Tibial nerve (tissue), 4 donors: ENCODE results near the gene FASLG. TPM values are rescaled to one million over a fixed set of nuclear protein-coding genes. Genes with fewer than 3 reads are reported as not detected.

Source experiments
- DNase-seq, 2 donors: peaks; one replicate each; pipeline ENCODE4 v3.0.0-alpha.2; 2019; ENCODE audit warnings: low spot score in 2 of 2
- H3K27ac ChIP-seq, 4 donors: fragments of 200-600 bp; sonication (generic) in 3 of 4; one replicate each; pipeline ENCODE4 v1.5.1; 2017 to 2019; ENCODE audit warnings: mild to moderate bottlenecking in 1 of 4
- H3K27me3 ChIP-seq, 2 donors: fragments of 200-600 bp; sonication (generic) in 1 of 2; one replicate each; pipeline versions ENCODE4 v1.5.1 to v1.6.0; 2017 to 2019
- H3K36me3 ChIP-seq, 3 donors: fragments of 200-600 bp; sonication (generic); one replicate each; pipeline ENCODE4 v1.5.1; 2018 to 2019
- H3K4me1 ChIP-seq, 4 donors: fragments of 200-600 bp; sonication (generic) in 3 of 4; one replicate each; pipeline ENCODE4 v1.5.1; 2017 to 2019
- H3K4me3 ChIP-seq, 4 donors: fragments of 200-600 bp; sonication (generic) in 3 of 4; one replicate each; pipeline ENCODE4 v1.5.1; 2017 to 2019; ENCODE audit warnings: mild to moderate bottlenecking in 1 of 4, moderate library complexity in 1 of 4
- H3K9me3 ChIP-seq, 4 donors: fragments of 200-600 bp; sonication (generic) in 3 of 4; one replicate each; pipeline ENCODE4 v1.5.1; 2017 to 2019
- EP300 ChIP-seq, 2 donors: sonication (generic); formaldehyde crosslinking; IDR thresholded peaks; one replicate each; pipeline ENCODE4 v1.6.1; 2017; ENCODE audit warnings: antibody characterized with exemption in 2 of 2, mild to moderate bottlenecking in 1 of 2
- POLR2A ChIP-seq, 2 donors: fragments of 450-650 bp; IDR thresholded peaks; one replicate each; pipeline ENCODE4 v1.6.1; 2017; ENCODE audit warnings: antibody characterized with exemption in 2 of 2, mild to moderate bottlenecking in 2 of 2, moderate library complexity in 2 of 2
- WGBS, 2 donors: methylation state at CpG; one replicate each; pipeline ENCODE4 v1.1.5; 2018; 5-methylcytosine and 5-hydroxymethylcytosine counted together
- total RNA-seq, 4 donors: library from RNA; depleted of rRNA; stranded (reverse); fragments of >200 nt; gene quantifications; one replicate each; pipeline ENCODE4 v1.1.0, GENCODE V29; 2016
- TF ChIP-seq, protein P1 (sequence below), 5 experiments: fragments of 200-600 bp in 3 of 5; fragments of 450-650 bp in 2 of 5; sonication (generic) in 3 of 5; IDR thresholded peaks; one replicate each; pipeline ENCODE4 v1.5.1; 2016 to 2019; ENCODE audit warnings: antibody characterized with exemption in 5 of 5, mild to moderate bottlenecking in 3 of 5, moderate library complexity in 2 of 5

FASLG gene, protein sequence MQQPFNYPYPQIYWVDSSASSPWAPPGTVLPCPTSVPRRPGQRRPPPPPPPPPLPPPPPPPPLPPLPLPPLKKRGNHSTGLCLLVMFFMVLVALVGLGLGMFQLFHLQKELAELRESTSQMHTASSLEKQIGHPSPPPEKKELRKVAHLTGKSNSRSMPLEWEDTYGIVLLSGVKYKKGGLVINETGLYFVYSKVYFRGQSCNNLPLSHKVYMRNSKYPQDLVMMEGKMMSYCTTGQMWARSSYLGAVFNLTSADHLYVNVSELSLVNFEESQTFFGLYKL
- total RNA-seq = not detected

DNA sequence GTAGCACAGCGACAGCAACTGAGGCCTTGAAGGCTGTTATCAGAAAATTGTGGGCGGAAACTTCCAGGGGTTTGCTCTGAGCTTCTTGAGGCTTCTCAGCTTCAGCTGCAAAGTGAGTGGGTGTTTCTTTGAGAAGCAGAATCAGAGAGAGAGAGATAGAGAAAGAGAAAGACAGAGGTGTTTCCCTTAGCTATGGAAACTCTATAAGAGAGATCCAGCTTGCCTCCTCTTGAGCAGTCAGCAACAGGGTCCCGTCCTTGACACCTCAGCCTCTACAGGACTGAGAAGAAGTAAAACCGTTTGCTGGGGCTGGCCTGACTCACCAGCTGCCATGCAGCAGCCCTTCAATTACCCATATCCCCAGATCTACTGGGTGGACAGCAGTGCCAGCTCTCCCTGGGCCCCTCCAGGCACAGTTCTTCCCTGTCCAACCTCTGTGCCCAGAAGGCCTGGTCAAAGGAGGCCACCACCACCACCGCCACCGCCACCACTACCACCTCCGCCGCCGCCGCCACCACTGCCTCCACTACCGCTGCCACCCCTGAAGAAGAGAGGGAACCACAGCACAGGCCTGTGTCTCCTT lies at the start of gene FASLG:
FASLG (plus strand) TSS at position 233 of the 583 bp plus-strand sequence; CDS start at position 332, 99 bp downstream.
- Histone ChIP-seq H3K9me3 (no peaks in the 10 kb centered on the region), H3K4me3 (no peak within 1 kb of the TSS), H3K36me3 (no peaks in the 10 kb centered on the region), H3K27ac (peak within 1 kb of the TSS in 1 of 4 donors; percentile 3), H3K27me3 (no peaks in the 10 kb centered on the region), H3K4me1 (no peaks in the 10 kb centered on the region)
- TF ChIP-seq, protein P1, sequence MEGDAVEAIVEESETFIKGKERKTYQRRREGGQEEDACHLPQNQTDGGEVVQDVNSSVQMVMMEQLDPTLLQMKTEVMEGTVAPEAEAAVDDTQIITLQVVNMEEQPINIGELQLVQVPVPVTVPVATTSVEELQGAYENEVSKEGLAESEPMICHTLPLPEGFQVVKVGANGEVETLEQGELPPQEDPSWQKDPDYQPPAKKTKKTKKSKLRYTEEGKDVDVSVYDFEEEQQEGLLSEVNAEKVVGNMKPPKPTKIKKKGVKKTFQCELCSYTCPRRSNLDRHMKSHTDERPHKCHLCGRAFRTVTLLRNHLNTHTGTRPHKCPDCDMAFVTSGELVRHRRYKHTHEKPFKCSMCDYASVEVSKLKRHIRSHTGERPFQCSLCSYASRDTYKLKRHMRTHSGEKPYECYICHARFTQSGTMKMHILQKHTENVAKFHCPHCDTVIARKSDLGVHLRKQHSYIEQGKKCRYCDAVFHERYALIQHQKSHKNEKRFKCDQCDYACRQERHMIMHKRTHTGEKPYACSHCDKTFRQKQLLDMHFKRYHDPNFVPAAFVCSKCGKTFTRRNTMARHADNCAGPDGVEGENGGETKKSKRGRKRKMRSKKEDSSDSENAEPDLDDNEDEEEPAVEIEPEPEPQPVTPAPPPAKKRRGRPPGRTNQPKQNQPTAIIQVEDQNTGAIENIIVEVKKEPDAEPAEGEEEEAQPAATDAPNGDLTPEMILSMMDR (IDR thresholded peaks at IDR 0.05) = no peak
- TF ChIP-seq POLR2A (IDR thresholded peaks at IDR 0.05) (no peak), EP300 (IDR thresholded peaks at IDR 0.05) (no peak)
- no peak for DNase-seq
- WGBS, 2 donors = 87 to 90% methylated on average over 11 of the region's 11 CpGs

DNA sequence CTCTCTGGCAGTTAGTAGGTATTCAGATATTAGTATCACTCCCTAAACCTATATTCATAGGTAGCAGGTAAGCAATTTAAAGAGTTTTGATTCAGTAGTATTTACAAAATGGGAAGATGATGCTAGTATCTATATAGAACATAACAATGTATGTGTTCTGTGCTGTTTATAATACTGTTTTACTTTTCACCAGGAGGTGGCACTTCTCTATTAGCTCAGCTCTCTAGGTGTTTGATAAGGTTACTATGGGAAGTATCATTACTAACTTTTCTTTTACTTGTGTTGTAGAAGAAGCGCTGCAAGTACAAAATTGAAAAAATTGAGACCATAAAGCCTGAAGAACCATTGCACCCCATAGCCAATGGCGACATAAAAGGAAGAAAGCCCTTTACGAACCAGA lies 49.4 kb upstream of the FASLG start:
- WGBS, 2 donors = 97 to 98% methylated on average over 3 of the region's 3 CpGs
- Histone ChIP-seq H3K27me3 (no peaks in the 10 kb centered on the region), H3K4me1 (peaks cover 0 to 3% (median 0%) of the 10 kb centered on the region in 4 donors), H3K9me3 (no peaks in the 10 kb centered on the region), H3K27ac (no peak overlapping the region), H3K36me3 (peaks cover 0 to 35% (median 0%) of the 10 kb centered on the region in 3 donors), H3K4me3 (no peak overlapping the region)
- no peak for TF ChIP-seq EP300 (IDR thresholded peaks at IDR 0.05)
- no peak for TF ChIP-seq POLR2A (IDR thresholded peaks at IDR 0.05)
- DNase-seq = no peak

DNA sequence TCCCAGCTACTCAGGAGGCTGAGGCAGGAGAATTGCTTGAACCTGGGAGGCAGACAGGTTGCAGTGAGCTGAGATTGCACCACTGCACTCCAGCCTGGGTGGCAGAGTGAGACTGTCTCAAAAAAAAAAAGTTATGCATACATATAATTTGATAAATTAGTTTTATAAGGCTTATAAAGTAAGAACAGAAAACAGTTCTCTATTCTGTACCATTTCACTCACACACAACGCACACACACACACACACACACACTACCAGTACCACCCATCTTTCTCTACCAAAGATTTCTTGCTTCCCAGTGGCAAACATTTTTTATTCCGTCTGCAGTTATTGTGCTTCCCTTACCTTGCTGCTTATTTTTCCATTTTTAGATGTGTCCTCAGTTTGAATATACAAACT lies 46.4 kb upstream of the FASLG start:
- TF ChIP-seq, protein P1 (IDR thresholded peaks at IDR 0.05) = no peak
- no peak for TF ChIP-seq POLR2A (IDR thresholded peaks at IDR 0.05)
- TF ChIP-seq EP300 (IDR thresholded peaks at IDR 0.05) = no peak
- DNase-seq = no peak
- Histone ChIP-seq H3K4me1 (no peaks in the 10 kb centered on the region), H3K27me3 (no peaks in the 10 kb centered on the region), H3K9me3 (no peaks in the 10 kb centered on the region), H3K27ac (no peak overlapping the region), H3K36me3 (peaks cover 0 to 25% (median 0%) of the 10 kb centered on the region in 3 donors), H3K4me3 (no peak overlapping the region)
- WGBS, 2 donors = 66 to 94% methylated on average over 2 of the region's 2 CpGs

DNA sequence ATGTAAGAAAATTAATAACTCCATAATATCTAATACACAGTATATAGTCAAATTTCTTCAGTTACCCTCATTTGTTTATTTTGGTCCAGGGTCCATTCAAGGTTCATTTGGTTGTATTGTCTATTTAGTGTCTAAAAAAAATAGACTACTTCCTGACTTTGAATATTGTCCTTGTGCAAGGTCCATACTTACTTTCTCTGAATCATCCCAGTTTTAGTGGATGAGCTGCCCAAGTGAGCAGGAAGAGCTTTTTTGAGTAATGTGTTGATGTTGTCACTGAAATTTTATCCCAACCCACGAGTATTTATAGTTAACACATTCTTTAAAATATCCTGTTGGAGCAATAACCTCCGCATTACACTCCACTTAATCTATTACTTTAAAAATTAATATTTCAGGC lies 45.6 kb upstream of the FASLG start:
- WGBS, 2 donors = 93 to 94% methylated on average over 2 of the region's 2 CpGs
- peaks cover 0 to 25% (median 0%) of the 10 kb centered on the region in 3 donors for H3K36me3 ChIP-seq
- DNase-seq = no peak
- H3K9me3 ChIP-seq = no peaks in the 10 kb centered on the region
- no peaks in the 10 kb centered on the region for H3K4me1 ChIP-seq
- H3K27ac ChIP-seq = no peak overlapping the region
- TF ChIP-seq POLR2A (IDR thresholded peaks at IDR 0.05) = no peak
- TF ChIP-seq EP300 (IDR thresholded peaks at IDR 0.05) = no peak
- TF ChIP-seq, protein P1 (IDR thresholded peaks at IDR 0.05) = no peak
- H3K27me3 ChIP-seq = no peaks in the 10 kb centered on the region
- H3K4me3 ChIP-seq = no peak overlapping the region

DNA sequence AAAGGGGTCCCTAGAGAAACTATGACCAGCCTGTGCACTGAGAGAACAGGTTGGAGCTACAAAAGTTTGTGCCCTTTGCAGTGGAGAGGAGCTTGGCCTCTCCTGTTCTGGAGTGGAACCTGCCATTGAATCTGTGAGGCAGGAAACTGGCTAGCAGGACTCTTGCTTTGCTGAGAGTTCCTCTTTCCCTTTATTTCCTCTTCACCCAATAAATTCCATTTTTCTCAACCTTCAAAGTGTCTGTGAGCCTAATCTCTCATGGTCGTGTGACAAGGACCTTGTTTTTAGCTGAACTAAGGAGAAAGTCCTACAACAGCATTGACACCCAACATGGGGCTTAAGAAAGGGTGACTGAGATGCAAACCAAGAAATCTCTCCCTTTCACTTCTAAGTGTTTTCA lies 42.7 kb upstream of the FASLG start:
- no peak for DNase-seq
- Histone ChIP-seq H3K36me3 (peaks cover 0 to 5% (median 0%) of the 10 kb centered on the region in 3 donors), H3K9me3 (peaks cover 0 to 25% (median 0%) of the 10 kb centered on the region in 4 donors), H3K27ac (no peak overlapping the region), H3K4me1 (no peaks in the 10 kb centered on the region), H3K27me3 (no peaks in the 10 kb centered on the region), H3K4me3 (no peak overlapping the region)
- TF ChIP-seq, protein P1 (IDR thresholded peaks at IDR 0.05) = no peak
- TF ChIP-seq EP300 (IDR thresholded peaks at IDR 0.05) (no peak), POLR2A (IDR thresholded peaks at IDR 0.05) (no peak)
- 58 to 68% methylated on average over 1 of the region's 1 CpG for WGBS, 2 donors
